Activated T-helper 1 cell treated with anti-CD3 and anti-CD28 coated beads, Interleukin-12 subunit alpha, Interleukin-12 subunit beta, Interleukin-2, Interleukin-4 antibody, amounts not matched to agents 30 ng/mL and 10 ng/mL and 1 ng/mL, durations not matched to agents 14 hours and 24 hours and 36 hours (primary cell): ENCODE data around the gene KLF2. TPM values are rescaled to one million over a fixed set of nuclear protein-coding genes. Genes with fewer than 3 reads are reported as not detected.

Experiments
- DNase-seq: peaks from one replicate; pipeline ENCODE4 v3.0.0; 2021; ENCODE audit warnings: low spot score
- H3K27ac Mint-ChIP-seq: one replicate; pipeline ENCODE4 v1.8.0; 2021; ENCODE audit warnings: mild to moderate bottlenecking, mixed read lengths
- H3K27me3 Mint-ChIP-seq: one replicate; pipeline ENCODE4 v1.8.0; 2022; ENCODE audit warnings: mild to moderate bottlenecking, moderate library complexity, mixed read lengths; ENCODE audit not compliant: insufficient read depth
- H3K36me3 Mint-ChIP-seq: one replicate; pipeline ENCODE4 v1.8.0; 2021; ENCODE audit warnings: low read depth, mixed read lengths
- H3K4me1 Mint-ChIP-seq: one replicate; pipeline ENCODE4 v1.8.0; 2021; ENCODE audit warnings: low read depth, mixed read lengths
- H3K4me3 Mint-ChIP-seq: one replicate; pipeline ENCODE4 v1.8.0; 2021; ENCODE audit warnings: mild to moderate bottlenecking, moderate library complexity, mixed read lengths
- H3K9me3 Mint-ChIP-seq: one replicate; pipeline ENCODE4 v1.8.0; 2021; ENCODE audit warnings: mixed read lengths
- intact Hi-C: fragments of 100-400 bp; cut with micrococcal nuclease; formaldehyde crosslinking; loops from one replicate; pipeline ENCODE4 v1.15.1; 2024
- total RNA-seq: library from RNA; stranded (reverse); gene quantifications from 2 replicates; pipeline ENCODE4 v1.2.3, GENCODE V29; 2022

The KLF2 gene
- total RNA-seq, 1 donor from 2014 or later = 5.7 TPM

DNA sequence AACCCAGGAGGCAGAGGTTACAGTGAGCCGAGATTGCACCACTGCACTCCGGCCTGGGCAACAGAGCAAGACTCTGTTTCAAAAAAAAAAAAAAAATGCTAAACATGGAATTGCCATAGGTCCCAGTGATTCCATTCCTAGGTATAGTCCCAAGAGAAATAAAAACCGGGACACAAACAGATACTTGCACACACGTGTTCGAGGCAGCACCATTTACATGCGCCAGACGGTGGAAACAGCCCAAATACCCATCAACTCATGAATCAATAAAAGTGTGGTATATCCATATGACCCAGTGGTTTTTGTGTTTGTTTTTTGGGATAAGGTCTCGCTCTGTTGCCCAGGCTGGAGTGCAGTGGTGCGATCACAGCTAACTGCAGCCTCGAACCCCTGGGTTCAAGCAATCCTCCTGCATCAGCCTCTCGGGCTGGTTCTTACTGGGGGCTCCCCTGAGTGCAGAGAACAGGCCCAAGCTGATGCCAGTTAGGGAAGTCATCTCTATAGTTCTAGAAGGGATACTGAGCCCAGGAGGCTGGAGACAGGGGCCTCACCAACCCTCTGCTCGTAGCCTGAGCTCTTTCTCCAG is 8.5 kb downstream of the KLF2 start:
- intact Hi-C loops = no loop called here
- peaks cover 19% of the 10 kb centered on the region for H3K27me3 Mint-ChIP-seq
- H3K27ac Mint-ChIP-seq = no peak overlapping the region

DNA sequence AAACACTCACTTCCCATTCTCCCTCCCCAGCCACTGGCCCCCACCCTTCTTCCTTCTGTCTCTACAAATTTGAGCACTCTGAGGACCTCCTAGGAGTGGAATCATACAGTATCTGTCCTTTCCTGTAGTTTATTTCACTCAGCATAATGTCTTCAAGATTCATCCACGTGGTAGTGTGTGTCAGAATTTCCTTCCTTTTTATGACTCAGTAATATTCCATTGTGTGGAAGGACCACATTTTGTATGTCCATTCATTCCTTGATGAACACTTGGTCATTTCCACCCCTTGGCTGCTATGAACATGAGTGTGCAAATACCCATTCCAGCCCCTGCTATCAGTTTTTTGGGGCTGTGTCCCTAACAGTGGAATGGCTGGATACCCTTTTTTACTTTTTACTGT is 9.8 kb downstream of the KLF2 start:
- intact Hi-C loops = no loop called here
- no peak for DNase-seq
- H3K27ac Mint-ChIP-seq = peak overlapping the region; percentile 31

More for the DNA sequence above, 8.5 kb downstream of the KLF2 start:
- Mint-ChIP-seq H3K9me3 (no peaks in the 10 kb centered on the region), H3K4me3 (no peak overlapping the region), H3K4me1 (peaks cover 59% of the 10 kb centered on the region), H3K36me3 (peaks cover 13% of the 10 kb centered on the region)
- DNase-seq = no peak

DNA sequence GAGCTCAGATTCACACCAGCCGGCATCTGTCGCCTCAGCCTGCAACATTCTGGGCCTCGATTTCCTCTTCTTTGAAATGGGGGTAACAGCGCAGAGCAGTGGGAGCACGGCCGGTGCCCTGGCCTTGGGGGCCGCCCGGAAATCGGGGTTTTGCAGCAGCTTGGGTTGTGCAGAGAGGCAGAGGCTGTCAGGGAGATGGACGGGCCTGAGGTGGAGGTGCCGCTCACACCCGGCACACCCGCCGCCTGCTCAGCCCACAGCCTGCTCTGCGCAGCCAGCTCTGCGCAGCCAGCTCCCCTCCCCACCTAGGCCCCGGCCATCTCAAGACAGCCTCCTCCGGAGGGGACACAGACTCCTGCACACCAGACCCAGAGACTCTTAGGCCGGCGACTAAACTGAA is 10.6 kb downstream of the KLF2 start:
- intact Hi-C loops = no loop called here
- no peaks in the 10 kb centered on the region for H3K36me3 Mint-ChIP-seq
- H3K4me1 Mint-ChIP-seq = peaks cover 56% of the 10 kb centered on the region
- no peak for DNase-seq
- no peak overlapping the region for H3K4me3 Mint-ChIP-seq
- H3K27ac Mint-ChIP-seq = no peak overlapping the region
- H3K27me3 Mint-ChIP-seq = peaks cover 18% of the 10 kb centered on the region
- H3K9me3 Mint-ChIP-seq = no peaks in the 10 kb centered on the region

More for the DNA sequence above, 9.8 kb downstream of the KLF2 start:
- Mint-ChIP-seq H3K4me3 (no peak overlapping the region), H3K9me3 (no peaks in the 10 kb centered on the region), H3K4me1 (peaks cover 59% of the 10 kb centered on the region), H3K27me3 (peaks cover 19% of the 10 kb centered on the region), H3K36me3 (peaks cover 2% of the 10 kb centered on the region)

DNA sequence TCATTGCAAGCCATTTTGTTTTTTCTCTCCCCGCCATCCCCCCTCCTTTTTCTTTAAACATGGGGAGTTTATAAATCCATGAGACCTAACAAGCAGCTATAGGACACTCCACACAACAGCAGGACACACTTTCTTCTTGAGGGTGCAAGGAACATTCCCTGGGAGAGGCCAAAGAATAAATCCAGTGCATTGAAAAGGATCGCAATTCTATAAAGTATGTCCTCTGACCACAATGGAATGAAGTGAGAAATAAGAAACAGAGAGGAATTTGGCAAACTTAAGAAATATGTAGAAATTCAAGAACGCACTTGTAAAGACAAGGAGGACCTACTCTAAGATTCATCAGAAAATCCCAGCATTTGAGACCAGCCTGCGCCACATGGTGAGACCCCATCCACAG is 11.9 kb downstream of the KLF2 start:
- Mint-ChIP-seq H3K9me3 (no peaks in the 10 kb centered on the region), H3K27ac (no peak overlapping the region), H3K4me1 (peaks cover 54% of the 10 kb centered on the region), H3K4me3 (no peak overlapping the region), H3K27me3 (peaks cover 18% of the 10 kb centered on the region), H3K36me3 (peaks cover 2% of the 10 kb centered on the region)
- intact Hi-C loops = no loop called here
- no peak for DNase-seq

DNA sequence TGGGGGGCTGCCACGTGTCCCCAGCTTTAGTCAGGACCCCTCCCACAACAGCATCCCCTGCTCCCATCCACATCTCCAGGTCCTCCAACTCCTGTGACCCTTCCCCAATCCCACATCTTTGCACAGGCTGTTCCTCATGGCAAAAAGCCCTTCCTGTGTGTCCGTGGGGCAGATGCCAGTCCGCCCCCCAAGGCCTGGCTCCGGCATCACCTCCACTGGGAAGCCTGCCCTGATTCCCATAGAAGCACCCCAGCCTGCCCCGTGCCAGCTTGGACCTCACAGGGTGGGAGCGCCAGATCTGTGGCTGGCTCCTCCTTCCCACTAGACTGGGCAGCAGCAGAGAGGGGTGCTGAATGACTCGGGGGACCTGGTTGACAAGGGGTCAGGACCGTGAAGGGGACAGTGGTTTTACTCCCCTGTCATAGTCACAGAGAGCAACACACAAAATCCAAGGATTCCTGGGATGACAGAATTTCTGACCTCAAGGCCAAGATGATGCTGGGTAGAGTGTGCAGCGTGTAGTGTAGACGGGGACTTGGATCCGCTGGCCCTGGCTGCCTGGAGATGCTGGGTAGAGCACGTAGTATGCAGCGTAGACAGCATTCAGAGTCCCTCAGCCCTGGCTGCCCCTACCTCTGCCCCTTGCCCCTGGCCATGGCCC is 13.3 kb downstream of the KLF2 start:
- Mint-ChIP-seq H3K36me3 (peaks cover 2% of the 10 kb centered on the region), H3K4me1 (peaks cover 60% of the 10 kb centered on the region), H3K9me3 (no peaks in the 10 kb centered on the region), H3K4me3 (no peak overlapping the region), H3K27me3 (peaks cover 18% of the 10 kb centered on the region), H3K27ac (no peak overlapping the region)
- intact Hi-C loops = loop anchor here (1.0 to 2.0 kb wide), 2 partner anchors 8 to 219 kb away; no protein-coding TSS in a partner anchor
- DNase-seq = no peak

DNA sequence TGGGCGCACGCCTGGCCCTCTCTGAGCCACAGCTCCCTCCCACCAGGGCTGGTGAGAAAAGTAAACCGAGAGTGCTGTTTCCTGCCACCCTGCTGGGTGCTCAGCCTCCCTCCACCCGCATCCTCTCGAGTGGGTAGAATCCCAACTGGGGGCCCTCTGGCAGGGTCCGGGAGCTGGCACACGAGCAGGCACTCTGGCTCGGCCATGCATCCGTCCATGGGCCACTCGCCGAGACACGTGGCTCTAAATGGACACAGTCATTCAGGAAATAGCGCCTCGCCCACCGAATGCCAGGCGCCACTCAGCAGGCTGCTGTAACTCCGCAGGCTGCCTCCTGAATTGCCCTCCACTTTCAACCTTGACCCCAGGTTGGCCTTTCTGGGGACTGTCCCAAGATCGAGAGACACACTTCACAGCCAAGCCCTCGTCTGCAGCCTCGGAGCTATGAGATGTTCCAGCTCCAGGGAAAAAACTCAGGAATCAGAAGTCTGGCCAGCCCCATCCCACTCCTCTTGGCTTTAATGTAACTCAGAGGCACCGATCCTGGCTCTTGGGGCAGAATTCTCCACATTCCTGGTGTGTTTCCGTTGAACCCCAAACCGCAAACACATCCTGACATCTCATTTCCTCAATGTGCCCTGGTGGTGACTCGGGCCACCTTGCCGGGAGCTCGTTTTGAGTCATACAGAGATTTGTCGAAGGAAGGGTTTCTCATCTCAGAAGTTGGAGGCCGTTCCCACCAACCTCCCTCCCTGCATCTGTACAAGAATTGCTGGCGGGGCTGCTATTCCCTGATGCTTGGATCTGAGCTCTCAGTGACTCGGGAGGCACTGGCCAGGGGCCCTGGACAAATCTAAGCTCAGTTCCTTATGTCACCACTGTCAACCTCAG is 14.1 kb downstream of the KLF2 start:
- Mint-ChIP-seq H3K4me3 (peak overlapping the region; percentile 76), H3K27me3 (peaks cover 15% of the 10 kb centered on the region), H3K27ac (peak overlapping the region; percentile 95), H3K4me1 (peaks cover 65% of the 10 kb centered on the region), H3K9me3 (no peaks in the 10 kb centered on the region), H3K36me3 (peaks cover 5% of the 10 kb centered on the region)
- DNase-seq = peak; percentile 69
- intact Hi-C loops = loop anchor here (1.0 to 2.0 kb wide), 2 partner anchors 8 to 220 kb away; no protein-coding TSS in a partner anchor

DNA sequence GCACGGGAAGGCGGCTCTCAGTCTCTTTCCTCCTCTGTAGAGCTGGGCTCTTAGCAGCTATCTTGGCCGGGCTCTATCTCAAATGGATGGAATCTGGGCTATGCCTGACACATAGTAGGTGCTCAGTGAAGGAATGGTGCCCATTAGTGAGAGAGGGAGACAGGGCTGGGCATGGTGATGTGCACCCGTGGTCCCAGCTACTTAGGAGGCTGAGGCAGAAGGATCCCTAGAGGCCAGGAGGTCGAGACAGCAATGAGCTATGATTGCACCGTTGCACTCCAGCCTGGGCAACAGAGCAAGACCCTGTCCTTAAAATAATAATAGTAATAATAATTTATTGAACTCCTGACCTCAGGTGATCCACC is 14.7 kb downstream of the KLF2 start:
- peak overlapping the region; percentile 95 for H3K27ac Mint-ChIP-seq
- intact Hi-C loops = loop anchor here (2.0 kb wide), 1 partner anchor 221 kb away; no protein-coding TSS in a partner anchor
- peaks cover 61% of the 10 kb centered on the region for H3K4me1 Mint-ChIP-seq

DNA sequence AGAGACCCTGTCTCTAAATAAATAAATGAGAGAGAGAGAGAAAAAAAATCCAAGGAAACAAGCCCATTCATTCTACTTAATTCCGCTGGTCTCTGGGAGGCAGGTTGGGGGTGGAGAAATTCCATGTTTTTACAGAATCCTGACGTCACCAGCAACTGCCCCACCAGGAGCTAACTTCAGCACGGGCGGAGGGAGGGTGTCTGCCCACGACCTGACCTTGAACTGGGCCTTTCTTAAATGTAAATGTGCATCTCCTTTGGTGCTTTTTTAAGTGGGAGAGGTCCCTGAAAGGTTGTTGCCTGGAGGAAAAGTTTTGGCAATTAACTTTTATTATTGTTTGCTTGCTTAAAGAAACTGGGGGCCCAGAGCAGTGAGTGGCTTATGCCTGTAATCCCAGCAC is 15.5 kb downstream of the KLF2 start:
- H3K36me3 Mint-ChIP-seq = peaks cover 5% of the 10 kb centered on the region
- no peak overlapping the region for H3K27ac Mint-ChIP-seq
- peaks cover 57% of the 10 kb centered on the region for H3K4me1 Mint-ChIP-seq
- intact Hi-C loops = no loop called here
- H3K27me3 Mint-ChIP-seq = peaks cover 12% of the 10 kb centered on the region
- H3K4me3 Mint-ChIP-seq = no peak overlapping the region
- no peak for DNase-seq
- H3K9me3 Mint-ChIP-seq = no peaks in the 10 kb centered on the region

More for the DNA sequence above, 14.7 kb downstream of the KLF2 start:
- peaks cover 5% of the 10 kb centered on the region for H3K36me3 Mint-ChIP-seq
- no peaks in the 10 kb centered on the region for H3K9me3 Mint-ChIP-seq
- no peak for DNase-seq
- H3K4me3 Mint-ChIP-seq = peak overlapping the region; percentile 76
- H3K27me3 Mint-ChIP-seq = peaks cover 12% of the 10 kb centered on the region

DNA sequence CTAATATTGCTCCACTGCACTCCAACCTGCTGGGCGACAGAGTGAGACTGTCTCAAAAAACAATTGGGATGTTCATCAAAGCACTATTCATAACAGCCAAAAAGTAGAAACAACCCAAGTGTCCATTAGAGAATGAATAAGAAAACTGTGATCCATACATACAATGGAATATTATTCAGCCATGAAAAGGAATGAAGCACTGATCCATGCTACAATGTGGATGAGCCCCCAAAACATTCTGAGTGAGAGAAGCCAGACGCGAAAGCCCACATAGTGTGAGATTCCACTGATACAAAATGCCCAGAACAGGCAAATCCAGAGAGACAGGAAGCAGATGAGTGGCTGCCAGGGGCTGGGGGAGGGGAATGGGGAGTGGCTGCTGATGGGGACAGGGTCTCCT is 16.0 kb downstream of the KLF2 start:
- Mint-ChIP-seq H3K9me3 (no peaks in the 10 kb centered on the region), H3K36me3 (peaks cover 5% of the 10 kb centered on the region), H3K27ac (no peak overlapping the region), H3K4me1 (peaks cover 57% of the 10 kb centered on the region), H3K27me3 (peaks cover 12% of the 10 kb centered on the region), H3K4me3 (no peak overlapping the region)
- no peak for DNase-seq
- intact Hi-C loops = no loop called here

DNA sequence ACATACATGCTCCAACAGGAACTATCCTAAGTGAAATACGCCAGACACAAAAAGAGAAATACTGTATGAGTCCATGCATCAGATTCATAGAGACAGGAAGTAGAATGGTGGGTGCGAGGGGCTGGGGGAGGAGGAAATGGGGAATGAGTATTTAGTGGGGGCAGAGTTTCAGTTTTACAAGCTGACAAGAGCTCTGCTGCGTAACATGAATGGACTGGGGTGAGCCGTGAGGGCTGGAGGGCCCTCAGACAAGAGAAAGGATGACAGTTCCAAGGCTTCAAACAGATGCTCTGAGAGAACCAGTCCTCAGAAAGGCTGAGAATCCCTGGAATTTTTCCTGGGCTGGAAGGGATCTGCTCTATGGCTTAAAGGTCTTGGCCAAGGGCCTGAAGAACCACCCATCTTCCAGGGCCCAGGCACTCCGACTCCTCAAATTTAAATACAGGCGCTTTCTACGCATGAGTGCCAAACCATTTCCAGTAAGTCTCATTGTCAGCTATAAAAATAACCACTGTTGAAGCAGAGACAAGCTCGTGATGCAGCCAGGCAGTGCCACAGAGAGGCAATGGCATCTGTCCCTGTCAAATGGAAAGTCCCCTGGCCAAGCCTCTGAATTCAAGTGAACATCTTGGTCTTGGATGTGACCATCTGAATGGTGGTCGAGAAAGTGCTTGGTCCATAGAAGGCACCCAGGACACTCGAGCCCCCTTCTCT is 17.5 kb downstream of the KLF2 start:
- intact Hi-C loops = loop anchor here (1.0 kb wide), 4 partner anchors 9 to 29 kb away; no protein-coding TSS in a partner anchor
- peaks cover 52% of the 10 kb centered on the region for H3K4me1 Mint-ChIP-seq
- H3K4me3 Mint-ChIP-seq = peak overlapping the region; percentile 20
- peak overlapping the region; percentile 56 for H3K27ac Mint-ChIP-seq
- H3K36me3 Mint-ChIP-seq = peaks cover 5% of the 10 kb centered on the region
- H3K27me3 Mint-ChIP-seq = peaks cover 3% of the 10 kb centered on the region
- peak; percentile 52 for DNase-seq
- no peaks in the 10 kb centered on the region for H3K9me3 Mint-ChIP-seq

DNA sequence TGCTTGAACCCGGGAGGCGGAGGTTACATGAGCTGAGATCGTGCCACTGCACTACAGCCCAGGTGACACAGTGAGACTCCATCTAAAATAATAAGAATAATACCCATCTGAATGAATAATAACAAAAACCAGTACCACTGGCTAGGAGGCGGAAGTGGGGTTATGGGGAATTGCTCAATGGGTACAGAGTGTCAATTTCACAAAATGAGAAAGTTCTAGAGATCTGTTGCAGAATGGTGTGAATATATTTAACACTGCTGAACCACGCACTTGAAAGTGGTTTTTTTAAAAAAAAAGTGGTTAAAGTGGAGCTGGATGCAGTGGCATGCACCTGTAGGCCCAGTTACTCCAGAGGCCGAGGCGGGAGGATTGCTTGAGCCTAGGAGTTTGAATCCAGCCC is 18.5 kb downstream of the KLF2 start:
- peaks cover 49% of the 10 kb centered on the region for H3K4me1 Mint-ChIP-seq
- intact Hi-C loops = no loop called here

DNA sequence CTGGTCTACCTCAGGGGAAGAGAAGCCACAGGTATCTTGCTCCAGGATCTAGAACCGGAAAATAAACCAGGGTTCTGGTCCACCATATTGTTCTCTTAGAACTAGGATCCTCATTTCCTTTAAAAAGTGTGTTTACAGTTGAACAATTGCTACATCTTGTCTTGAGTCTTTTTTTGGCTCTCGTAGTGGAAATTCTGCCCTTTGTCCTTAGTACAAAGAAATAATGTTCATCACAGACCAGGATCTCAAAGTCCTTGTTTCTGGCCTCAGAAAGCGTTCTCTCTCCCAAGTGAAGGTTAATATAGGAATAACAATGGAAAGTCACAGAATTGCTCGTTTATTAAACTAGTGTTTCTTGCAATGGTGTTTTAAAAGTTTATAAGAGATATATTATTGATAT is 20.8 kb downstream of the KLF2 start:
- H3K27ac Mint-ChIP-seq = no peak overlapping the region
- H3K36me3 Mint-ChIP-seq = peaks cover 11% of the 10 kb centered on the region
- H3K4me1 Mint-ChIP-seq = peaks cover 36% of the 10 kb centered on the region
- H3K4me3 Mint-ChIP-seq = no peak overlapping the region
- H3K9me3 Mint-ChIP-seq = no peaks in the 10 kb centered on the region
- peaks cover 4% of the 10 kb centered on the region for H3K27me3 Mint-ChIP-seq
- DNase-seq = no peak
- intact Hi-C loops = no loop called here

More for the DNA sequence above, 18.5 kb downstream of the KLF2 start:
- Mint-ChIP-seq H3K4me3 (no peak overlapping the region), H3K9me3 (no peaks in the 10 kb centered on the region), H3K27me3 (peaks cover 4% of the 10 kb centered on the region), H3K36me3 (peaks cover 8% of the 10 kb centered on the region), H3K27ac (no peak overlapping the region)
- no peak for DNase-seq
